HG03342 (cell line): Measurements from ENCODE around the gene AMACR.
"Not testable (repeated sequence)": the region's sequence is repeated elsewhere in the genome, so short reads cannot be mapped to it uniquely, and the experiment has no call there.

Source experiments
- ATAC-seq: cut with Tn5 transposase; IDR thresholded peaks from one replicate; pipeline ENCODE4 v1.9.1; 2021; ENCODE audit warnings: mild to moderate bottlenecking, moderate library complexity; ENCODE audit not compliant: unreplicated experiment

Gene AMACR

DNA sequence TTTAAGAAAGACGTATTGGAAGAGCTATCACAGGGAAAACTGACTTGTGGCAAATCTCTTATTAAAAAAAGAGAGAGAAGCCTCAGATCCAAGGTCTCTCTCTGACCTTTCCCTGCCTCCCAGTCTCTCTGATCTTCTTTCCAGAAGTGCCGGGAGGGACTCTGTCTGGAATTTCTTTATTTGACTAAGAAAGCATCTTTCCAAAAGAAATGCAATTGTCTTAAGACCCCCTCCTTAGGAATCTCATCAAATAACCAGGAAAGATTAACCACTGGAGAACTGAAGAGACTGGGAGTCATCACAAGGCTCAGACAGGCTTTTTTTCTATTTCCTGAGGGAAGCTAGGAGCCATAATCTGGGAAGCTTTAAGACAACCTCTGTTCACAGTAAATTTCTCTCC is 30.5 kb upstream of the AMACR start:
- no peak for ATAC-seq

GRCh38 chr5:34037726-34038125 is 29.9 kb upstream of the AMACR start:
- ATAC-seq = no peak

GRCh38 chr5:34035756-34036155 is 27.9 kb upstream of the AMACR start:
- no peak for ATAC-seq

GRCh38 chr5:34034534-34035327 is 26.9 kb upstream of the AMACR start:
- ATAC-seq = peak; percentile 57

- no peak for ATAC-seq
These were observed 24.1 kb upstream of the AMACR start for GRCh38 chr5:34031966-34032365.

GRCh38 chr5:34031117-34031516 is 23.3 kb upstream of the AMACR start:
- no peak for ATAC-seq

DNA sequence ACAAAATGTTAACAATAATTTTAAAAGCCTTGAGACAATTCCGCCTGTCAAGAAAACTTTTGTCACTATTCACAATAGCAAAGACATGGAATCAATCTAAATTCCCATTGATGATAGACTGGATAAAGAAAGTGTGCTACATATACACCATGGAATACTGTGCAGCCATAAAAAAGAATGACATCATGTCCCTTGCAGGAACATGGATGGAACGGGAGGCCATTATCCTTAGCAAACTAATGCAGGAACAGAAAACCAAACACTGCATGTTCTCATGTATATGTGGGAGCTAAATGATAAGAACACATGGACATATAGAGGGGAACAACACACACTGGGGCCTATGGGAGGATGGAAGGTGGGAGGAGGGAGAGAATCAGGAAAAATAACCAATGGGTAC is 22.7 kb upstream of the AMACR start:
- not testable (repeated sequence) for ATAC-seq

GRCh38 chr5:34030048-34030447 is 22.2 kb upstream of the AMACR start:
- no peak for ATAC-seq

DNA sequence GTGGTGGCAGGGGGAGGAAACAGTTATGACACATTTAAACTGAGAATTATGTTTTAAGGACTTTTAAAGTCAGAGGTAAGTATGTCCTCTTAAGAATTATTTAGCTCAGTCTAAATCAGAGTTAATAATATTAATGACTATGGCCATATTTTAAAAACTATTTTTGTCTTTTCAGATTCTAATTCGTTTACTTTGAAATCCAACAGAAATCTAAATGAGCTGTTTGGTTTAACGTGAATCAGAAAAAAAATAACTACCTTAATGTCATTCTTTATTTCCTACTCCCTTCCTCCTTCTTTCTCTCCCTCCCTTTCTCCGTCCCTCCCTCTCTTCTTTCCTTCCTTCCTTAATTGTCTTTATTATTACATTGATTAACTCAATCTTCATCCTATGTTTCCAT is 20.5 kb upstream of the AMACR start:
- no peak for ATAC-seq

DNA sequence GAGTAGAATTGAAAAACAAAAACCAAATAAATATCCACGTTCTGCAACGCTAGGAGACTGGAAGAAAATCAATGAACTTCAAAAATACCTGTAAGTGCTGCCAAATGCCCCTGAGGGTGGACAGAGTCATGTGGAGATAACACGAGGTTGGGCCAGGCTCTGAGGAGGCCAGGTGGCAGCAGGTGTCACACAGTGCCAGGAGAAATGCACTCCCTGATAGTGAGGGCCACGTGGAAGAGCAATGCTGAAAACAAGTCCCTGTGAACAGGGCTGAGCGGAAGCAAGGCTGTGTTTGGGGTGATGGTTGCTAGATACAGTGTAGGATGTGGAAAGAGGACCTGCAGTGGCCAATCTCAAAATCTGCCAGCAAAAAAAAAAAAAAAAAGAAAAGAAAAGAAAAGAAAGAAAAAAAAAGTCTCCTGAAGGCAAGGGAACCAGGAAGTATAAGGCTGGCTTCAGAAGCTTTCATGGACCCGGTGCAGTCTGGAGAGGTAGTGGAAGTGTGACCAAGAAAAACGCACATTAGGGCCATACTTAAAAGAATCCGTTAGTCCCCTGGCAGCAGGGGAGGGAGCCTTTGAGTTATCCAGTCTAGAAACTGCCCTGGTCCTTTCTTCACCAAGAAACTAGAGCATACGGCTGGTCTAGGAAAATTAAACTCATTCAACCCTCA is 18.4 kb upstream of the AMACR start:
- no peak for ATAC-seq

GRCh38 chr5:34022121-34022705 is 14.4 kb upstream of the AMACR start:
- peak; percentile 93 for ATAC-seq

- ATAC-seq = no peak
These were observed 13.5 kb upstream of the AMACR start for GRCh38 chr5:34021334-34021733.

- ATAC-seq = no peak
These were observed 12.9 kb upstream of the AMACR start for GRCh38 chr5:34020726-34021125.

GRCh38 chr5:34017254-34017653 is 9.4 kb upstream of the AMACR start:
- no peak for ATAC-seq

DNA sequence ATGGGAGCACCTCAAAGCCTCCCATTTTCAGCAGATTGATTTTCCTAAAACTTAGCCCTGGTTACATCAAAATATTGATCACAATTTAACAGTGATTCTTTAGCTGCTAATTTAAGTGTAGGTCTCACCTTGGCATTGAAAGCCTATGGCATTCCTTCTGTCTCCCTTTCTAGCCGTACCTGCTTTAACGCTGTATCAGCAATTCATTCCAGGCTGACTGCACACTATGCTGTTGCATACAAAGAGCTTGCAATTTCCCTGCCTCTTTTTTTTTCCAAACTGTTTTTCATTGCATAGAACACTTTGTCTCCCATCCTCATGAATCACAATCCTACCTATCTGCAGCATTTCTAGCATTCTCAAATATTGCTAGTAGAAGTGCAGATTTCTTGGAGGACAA is 8.9 kb upstream of the AMACR start:
- ATAC-seq = no peak

DNA sequence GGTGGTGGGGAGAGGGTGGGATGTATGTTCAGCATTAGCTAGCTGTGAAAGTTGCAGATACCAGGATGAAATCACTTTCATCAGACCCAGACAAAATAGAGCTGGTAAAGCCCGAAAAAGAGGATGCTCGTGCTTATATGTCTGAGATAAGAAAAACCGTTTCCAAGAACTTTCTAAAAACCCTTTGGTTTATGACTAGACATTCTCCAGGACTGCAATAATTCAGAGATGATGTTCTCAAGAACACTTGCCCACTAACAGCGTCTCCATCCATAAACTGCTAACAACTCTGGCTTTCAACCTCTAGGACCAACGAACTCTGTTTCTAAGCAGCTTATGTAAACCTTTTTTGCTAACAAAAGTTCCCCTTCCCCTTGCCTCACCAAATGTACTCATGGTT is 8.4 kb upstream of the AMACR start:
- no peak for ATAC-seq

- no peak for ATAC-seq
These were observed 7.4 kb upstream of the AMACR start for GRCh38 chr5:34015120-34015822.

GRCh38 chr5:34014626-34015025 is 6.8 kb upstream of the AMACR start:
- ATAC-seq = no peak

DNA sequence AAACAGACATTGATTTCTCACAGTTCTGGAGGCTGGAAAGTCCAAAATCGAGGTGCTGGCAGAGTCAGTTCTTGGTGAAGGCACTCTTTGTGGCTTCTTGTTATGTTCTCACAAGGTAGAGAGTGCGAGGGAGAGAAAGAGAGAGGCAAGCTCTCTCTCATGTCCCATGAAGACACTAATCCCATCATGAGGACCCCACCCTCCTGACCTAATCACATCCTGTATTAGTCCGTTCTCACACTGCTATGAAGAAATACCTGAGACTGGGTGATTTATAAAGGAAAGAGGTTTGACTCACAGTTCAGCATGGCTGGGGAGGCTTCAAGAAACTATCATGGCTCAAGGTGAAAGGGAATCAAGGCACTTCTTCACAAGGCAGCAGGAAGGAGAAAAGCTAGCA is 5.7 kb upstream of the AMACR start:
- no peak for ATAC-seq

- no peak for ATAC-seq
These were observed 4.9 kb upstream of the AMACR start for GRCh38 chr5:34012791-34013190.

DNA sequence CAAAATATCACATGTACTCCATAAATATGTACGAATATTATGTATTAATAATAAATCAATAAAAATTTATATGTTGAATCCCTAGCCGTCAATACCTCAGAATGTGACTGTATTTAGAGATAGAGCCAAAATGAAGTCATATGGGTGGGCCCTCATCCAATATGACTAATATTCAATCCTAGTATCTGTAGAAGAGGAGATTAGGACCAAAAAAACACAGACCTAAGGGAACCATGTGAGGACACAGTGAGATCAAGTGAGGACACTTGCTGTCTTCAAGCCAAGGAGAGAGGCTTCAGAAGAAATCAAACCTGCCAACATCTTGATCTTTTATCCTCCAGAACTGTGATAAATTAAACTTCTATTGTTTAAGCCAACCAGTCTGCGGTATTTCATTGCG is 3.7 kb upstream of the AMACR start:
- no peak for ATAC-seq

GRCh38 chr5:34010146-34010545 is 2.3 kb upstream of the AMACR start:
- not testable (repeated sequence) for ATAC-seq
